H9 (cell line): ENCODE data around the gene GDNF. TPM values are rescaled to one million over a fixed set of nuclear protein-coding genes. Genes with fewer than 3 reads are reported as not detected.

Experiments used
- DNase-seq: peaks from one replicate; pipeline ENCODE4 v3.0.0-alpha.2; 2017
- H2AFZ ChIP-seq: one replicate; pipeline ENCODE4 v1.6.1; 2013; ENCODE audit warnings: mild to moderate bottlenecking, low read length, control low read depth, moderate library complexity
- H2AK5ac ChIP-seq: 2 replicates; pipeline ENCODE4 v1.6.1; 2013; ENCODE audit warnings: low read length, control low read depth, mixed read lengths; ENCODE audit not compliant: insufficient read length
- H2BK120ac ChIP-seq: one replicate; pipeline ENCODE4 v1.6.1; 2013; ENCODE audit warnings: low read depth, mild to moderate bottlenecking, low read length, control low read depth, inconsistent platforms; ENCODE audit not compliant: poor library complexity, severe bottlenecking
- H2BK12ac ChIP-seq: 2 replicates; pipeline ENCODE4 v1.6.1; 2013; ENCODE audit warnings: low read length, control low read depth, mixed read lengths, low read depth; ENCODE audit not compliant: insufficient read length
- H2BK15ac ChIP-seq: 2 replicates; pipeline ENCODE4 v1.6.1; 2013; ENCODE audit warnings: low read depth, low read length, control low read depth
- H2BK20ac ChIP-seq: one replicate; pipeline ENCODE4 v1.6.1; 2013; ENCODE audit warnings: low read depth, mild to moderate bottlenecking, low read length, control low read depth, inconsistent platforms; ENCODE audit not compliant: poor library complexity, severe bottlenecking
- H2BK5ac ChIP-seq: 2 replicates; pipeline ENCODE4 v1.6.1; 2013; ENCODE audit warnings: low read length, control low read depth, mixed read lengths; ENCODE audit not compliant: insufficient read length
- H3K14ac ChIP-seq: 2 replicates; pipeline ENCODE4 v1.6.1; 2013; ENCODE audit warnings: low read length, control low read depth; ENCODE audit not compliant: insufficient read depth
- H3K18ac ChIP-seq: 2 replicates; pipeline ENCODE4 v1.6.1; 2013; ENCODE audit warnings: low read depth, mild to moderate bottlenecking, mixed read lengths, low read length, control low read depth; ENCODE audit not compliant: insufficient read length
- H3K23ac ChIP-seq: 2 replicates; pipeline ENCODE4 v1.6.1; 2013; ENCODE audit warnings: low read length, control low read depth, mixed read lengths, low read depth; ENCODE audit not compliant: insufficient read length
- H3K23me2 ChIP-seq: 2 replicates; pipeline ENCODE4 v1.6.1; 2013; ENCODE audit warnings: low read depth, mild to moderate bottlenecking, mixed read lengths, low read length, control low read depth; ENCODE audit not compliant: insufficient read length, poor library complexity, severe bottlenecking
- H3K27ac ChIP-seq: 2 replicates; pipeline ENCODE4 v1.5.1; 2013; ENCODE audit warnings: low read length, control low read depth, mixed read lengths, low read depth; ENCODE audit not compliant: insufficient read length
- H3K27me3 ChIP-seq: 2 replicates; pipeline ENCODE4 v1.6.1; 2013; ENCODE audit warnings: low read length, control low read depth, inconsistent platforms; ENCODE audit not compliant: insufficient read depth
- H3K4ac ChIP-seq: 2 replicates; pipeline ENCODE4 v1.6.1; 2013; ENCODE audit warnings: low read depth, mild to moderate bottlenecking, control low read depth, inconsistent platforms, low read length, moderate library complexity
- H3K4me1 ChIP-seq: 2 replicates; pipeline ENCODE4 v1.6.1; 2013; ENCODE audit warnings: low read length, control low read depth, inconsistent platforms; ENCODE audit not compliant: insufficient read depth
- H3K4me2 ChIP-seq: 2 replicates; pipeline ENCODE4 v1.6.1; 2013; ENCODE audit warnings: low read length, control low read depth, mixed read lengths; ENCODE audit not compliant: insufficient read length, insufficient read depth
- H3K56ac ChIP-seq: 2 replicates; pipeline ENCODE4 v1.6.1; 2013; ENCODE audit warnings: low read depth, mild to moderate bottlenecking, mixed read lengths, low read length, control low read depth; ENCODE audit not compliant: insufficient read length
- H3K79me1 ChIP-seq: 2 replicates; pipeline ENCODE4 v1.6.1; 2013; ENCODE audit warnings: low read depth, mild to moderate bottlenecking, moderate library complexity, low read length, control low read depth, inconsistent platforms; ENCODE audit not compliant: insufficient read depth, poor library complexity, severe bottlenecking
- H3K79me2 ChIP-seq: 2 replicates; pipeline ENCODE4 v1.6.1; 2013; ENCODE audit warnings: low read length, control low read depth, inconsistent platforms; ENCODE audit not compliant: insufficient read depth
- H3K9ac ChIP-seq: 2 replicates; pipeline ENCODE4 v1.6.1; 2013; ENCODE audit warnings: low read length, control low read depth, mixed read lengths; ENCODE audit not compliant: insufficient read length; ENCODE audit errors: extremely low read depth
- H3K9me3 ChIP-seq: one replicate; pipeline ENCODE4 v1.6.1; 2013; ENCODE audit warnings: low read depth, low read length, inconsistent platforms; ENCODE audit not compliant: control insufficient read depth
- H3T11ph ChIP-seq: one replicate; pipeline ENCODE4 v1.6.1; 2013; ENCODE audit warnings: mild to moderate bottlenecking, low read length, control low read depth, inconsistent platforms
- H4K20me1 ChIP-seq: one replicate; pipeline ENCODE4 v1.6.1; 2013; ENCODE audit not compliant: control insufficient read depth, insufficient read length, insufficient read depth
- H4K5ac ChIP-seq: 2 replicates; pipeline ENCODE4 v1.6.1; 2013; ENCODE audit warnings: low read depth, mild to moderate bottlenecking, mixed read lengths, low read length, control low read depth; ENCODE audit not compliant: insufficient read length
- H4K8ac ChIP-seq: replicated peaks from 2 replicates; pipeline ENCODE4 v1.6.1; 2013; ENCODE audit warnings: low read length, control low read depth, mixed read lengths, low read depth; ENCODE audit not compliant: insufficient read length
- H4K91ac ChIP-seq: 2 replicates; pipeline ENCODE4 v1.6.1; 2013; ENCODE audit warnings: low read depth, mild to moderate bottlenecking, moderate library complexity, mixed read lengths, low read length, control low read depth; ENCODE audit not compliant: insufficient read length
- H3K27ac Mint-ChIP-seq, 3 experiments: 2 replicates in 2 of 3; 3 replicates in 1 of 3; pipeline ENCODE4 v1.8.0; 2020 to 2021; ENCODE audit warnings: mixed read lengths in 3 of 3, mild to moderate bottlenecking in 1 of 3, moderate library complexity in 1 of 3
- H3K27me3 Mint-ChIP-seq: 2 replicates; pipeline ENCODE4 v1.8.0; 2021; ENCODE audit warnings: low read depth, mild to moderate bottlenecking, moderate library complexity, mixed read lengths
- H3K36me3 Mint-ChIP-seq, 3 experiments: 2 replicates in 2 of 3; 3 replicates in 1 of 3; pipeline ENCODE4 v1.8.0; 2020 to 2021; ENCODE audit warnings: low read depth in 3 of 3, mixed read lengths in 3 of 3; ENCODE audit not compliant: insufficient read depth in 1 of 3
- H3K4me1 Mint-ChIP-seq, 2 experiments: 2 replicates each; pipeline ENCODE4 v1.8.0; 2020; ENCODE audit warnings: mixed read lengths in 2 of 2
- H3K4me3 Mint-ChIP-seq, 2 experiments: 2 replicates in 1 of 2; 3 replicates in 1 of 2; pipeline ENCODE4 v1.8.0; 2020 to 2021; ENCODE audit warnings: mild to moderate bottlenecking in 2 of 2, mixed read lengths in 2 of 2, moderate library complexity in 1 of 2
- H3K9me3 Mint-ChIP-seq, 2 experiments: 2 replicates in 1 of 2; 3 replicates in 1 of 2; pipeline ENCODE4 v1.8.0; 2020; ENCODE audit warnings: mild to moderate bottlenecking in 2 of 2, mixed read lengths in 2 of 2, moderate library complexity in 1 of 2
- WGBS: extraction: QIAGEN DNeasy Blood & Tissue Kit; methylation state at CpG from one replicate; pipeline ENCODE4 v1.1.7; 2013; ENCODE audit warnings: missing lambda C conversion rate, low lambda C conversion rate, mixed read lengths; ENCODE audit not compliant: insufficient read length; ENCODE audit errors: extremely low coverage; 5-methylcytosine and 5-hydroxymethylcytosine counted together
- total RNA-seq: library from RNA; stranded (reverse); gene quantifications from 2 replicates; pipeline ENCODE4 v1.2.1, GENCODE V29; 2021
- TF ChIP-seq, protein P1 (sequence below): fragments of 200-600 bp; sonication (generic); conservative IDR thresholded peaks from 3 replicates; pipeline ENCODE4 v1.8.0; 2021; ENCODE audit warnings: antibody characterized with exemption, mild to moderate bottlenecking

Gene GDNF
- total RNA-seq, 1 experiment from 2014 or later: not detected

DNA sequence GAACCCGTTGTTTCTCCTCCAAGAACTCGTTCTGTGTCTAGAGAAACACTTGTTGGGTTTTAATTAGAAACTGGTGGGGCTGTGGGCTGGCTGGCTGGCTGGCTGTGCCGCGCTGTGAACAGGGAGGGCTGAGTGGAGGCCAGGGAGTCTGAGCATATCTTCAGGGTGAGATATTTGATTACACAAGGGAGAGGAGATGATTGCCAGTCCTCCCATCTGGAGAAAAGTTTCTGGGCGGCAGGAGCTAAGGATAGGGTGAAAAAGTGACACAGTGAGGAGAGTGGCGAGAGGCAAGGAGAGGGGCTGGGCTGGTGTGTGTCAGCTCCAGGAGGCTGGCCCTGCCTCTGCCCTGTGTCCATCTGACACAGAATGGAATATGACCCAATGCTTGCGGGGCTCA, 63.0 kb downstream of the GDNF start:
- peaks cover 5 to 17% (median 11%) of the 10 kb centered on the region in 3 experiments for H3K36me3 Mint-ChIP-seq
- no peak overlapping the region for H2BK15ac ChIP-seq
- H2BK20ac ChIP-seq: no peak overlapping the region
- no peak overlapping the region for H3K56ac ChIP-seq
- H3K4ac ChIP-seq: no peak overlapping the region
- peaks cover 15 to 16% of the 10 kb centered on the region in 2 experiments for H3K9me3 Mint-ChIP-seq
- H2BK12ac ChIP-seq: no peak overlapping the region
- no peaks in the 10 kb centered on the region for H3K9me3 ChIP-seq
- H3K4me2 ChIP-seq: no peak overlapping the region
- no peak overlapping the region for H4K5ac ChIP-seq
- no peak overlapping the region for H4K8ac ChIP-seq
- H3K79me1 ChIP-seq: no peaks in the 10 kb centered on the region
- H2AK5ac ChIP-seq: no peak overlapping the region
- no peak overlapping the region for H3T11ph ChIP-seq
- H4K20me1 ChIP-seq: no peaks in the 10 kb centered on the region
- H3K4me1 ChIP-seq: no peaks in the 10 kb centered on the region
- H3K14ac ChIP-seq: no peak overlapping the region
- H2BK120ac ChIP-seq: no peak overlapping the region
- H3K27me3 ChIP-seq: no peaks in the 10 kb centered on the region
- H3K27ac ChIP-seq: no peak overlapping the region
- H2BK5ac ChIP-seq: no peak overlapping the region
- H3K9ac ChIP-seq: no peak overlapping the region
- H3K18ac ChIP-seq: no peak overlapping the region
- peaks cover 0 to 2% of the 10 kb centered on the region in 2 experiments; a peak in 1 of 4 replicates for H3K4me1 Mint-ChIP-seq
- no peak overlapping the region for H2AFZ ChIP-seq
- WGBS: no CpG with 5 or more reads among the region's 7 CpGs
- H3K79me2 ChIP-seq: no peaks in the 10 kb centered on the region
- H3K27ac Mint-ChIP-seq: no peak overlapping the region; a peak in 1 of 7 replicates
- H3K27me3 Mint-ChIP-seq: no peaks in the 10 kb centered on the region; the same call in 1 of the 2 replicates
- TF ChIP-seq, protein P1, sequence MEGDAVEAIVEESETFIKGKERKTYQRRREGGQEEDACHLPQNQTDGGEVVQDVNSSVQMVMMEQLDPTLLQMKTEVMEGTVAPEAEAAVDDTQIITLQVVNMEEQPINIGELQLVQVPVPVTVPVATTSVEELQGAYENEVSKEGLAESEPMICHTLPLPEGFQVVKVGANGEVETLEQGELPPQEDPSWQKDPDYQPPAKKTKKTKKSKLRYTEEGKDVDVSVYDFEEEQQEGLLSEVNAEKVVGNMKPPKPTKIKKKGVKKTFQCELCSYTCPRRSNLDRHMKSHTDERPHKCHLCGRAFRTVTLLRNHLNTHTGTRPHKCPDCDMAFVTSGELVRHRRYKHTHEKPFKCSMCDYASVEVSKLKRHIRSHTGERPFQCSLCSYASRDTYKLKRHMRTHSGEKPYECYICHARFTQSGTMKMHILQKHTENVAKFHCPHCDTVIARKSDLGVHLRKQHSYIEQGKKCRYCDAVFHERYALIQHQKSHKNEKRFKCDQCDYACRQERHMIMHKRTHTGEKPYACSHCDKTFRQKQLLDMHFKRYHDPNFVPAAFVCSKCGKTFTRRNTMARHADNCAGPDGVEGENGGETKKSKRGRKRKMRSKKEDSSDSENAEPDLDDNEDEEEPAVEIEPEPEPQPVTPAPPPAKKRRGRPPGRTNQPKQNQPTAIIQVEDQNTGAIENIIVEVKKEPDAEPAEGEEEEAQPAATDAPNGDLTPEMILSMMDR: no peak
- DNase-seq: no peak
- no peak overlapping the region for H3K23ac ChIP-seq
- H4K91ac ChIP-seq: no peak overlapping the region
- no peaks in the 10 kb centered on the region for H3K23me2 ChIP-seq
- H3K4me3 Mint-ChIP-seq: no peak overlapping the region
